HCT116 (cell line): ENCODE results near the gene MUC6. TPM values are rescaled to one million over a fixed set of nuclear protein-coding genes. Genes with fewer than 3 reads are reported as not detected.

Experiments used
- ATAC-seq: fragments of 200-7000 bp; cut with Tn5 transposase; 2 replicates; pipeline ENCODE4 v1.9.1; 2020; ENCODE audit warnings: mild to moderate bottlenecking, moderate library complexity
- BruUV-seq: library from RNA; stranded (reverse); fragments of 400-500 nt; replicated peaks from 2 replicates; lab custom pipeline; 2021; lab: Mats Ljungman, UMichigan
- CTCF ChIA-PET: fragments of 300-600 bp; sonication (Branson Sonifier 250); formaldehyde crosslinking; loops from one replicate; lab custom pipeline; 2021; ENCODE audit warnings: antibody characterized with exemption; lab: Charles Lee
- POLR2A ChIA-PET: fragments of 300-600, 350-600 bp; sonication (Branson Sonifier 250); formaldehyde crosslinking; loops from one replicate; lab custom pipeline; 2021; ENCODE audit warnings: antibody characterized with exemption; lab: Charles Lee
- RAD21 ChIA-PET, 2 experiments: fragments of 300-600 bp; sonication (Branson Sonifier 250); formaldehyde crosslinking; loops; one replicate each; lab custom pipeline; 2023; ENCODE audit warnings: low total read pairs in 2 of 2; ENCODE audit not compliant: uncharacterized antibody in 2 of 2, unreplicated experiment in 2 of 2, low non-redundant PET in 1 of 2; lab: Charles Lee
- DNase-seq: peaks from one replicate; pipeline ENCODE4 v3.0.0-alpha.2; 2010; ENCODE audit warnings: low read depth, low spot score
- H2AFZ ChIP-seq: fragments of 200-600 bp; shearing (Covaris generic), sonication (generic); 2 replicates; pipeline ENCODE4 v1.6.1; 2017; ENCODE audit warnings: low read depth, mixed run types, mixed read lengths, antibody characterized with exemption, low read length; ENCODE audit not compliant: poor library complexity, severe bottlenecking
- H3K27ac ChIP-seq: 2 replicates; pipeline ENCODE4 v1.5.1; 2012; ENCODE audit warnings: low read depth, low read length
- H3K27me3 ChIP-seq: fragments of 200-600 bp; sonication (generic); 2 replicates; pipeline ENCODE4 v1.6.1; 2016; ENCODE audit warnings: mixed run types, low read length, mixed read lengths; ENCODE audit not compliant: insufficient read depth
- H3K36me3 ChIP-seq, 2 experiments: fragments of 200-500 bp in 1 of 2; fragments of 200-600 bp in 1 of 2; sonication (Bioruptor generic) in 1 of 2; sonication (generic) in 1 of 2; 2 replicates each; pipeline versions ENCODE4 v1.5.1 to v1.6.1; 2014 to 2016; ENCODE audit warnings: low read length in 2 of 2, inconsistent platforms in 1 of 2, mixed read lengths in 1 of 2, mixed run types in 1 of 2; ENCODE audit not compliant: insufficient read depth in 2 of 2, control insufficient read depth in 1 of 2
- H3K4me1 ChIP-seq, 2 experiments: fragments of 200-600 bp in 1 of 2; sonication (generic) in 1 of 2; 2 replicates each; pipeline versions ENCODE4 v1.5.1 to v1.6.1; 2012 to 2017; ENCODE audit warnings: low read length in 2 of 2, inconsistent platforms in 1 of 2, mild to moderate bottlenecking in 1 of 2, mixed read lengths in 1 of 2, mixed run types in 1 of 2, moderate library complexity in 1 of 2; ENCODE audit not compliant: insufficient read depth in 2 of 2, control insufficient read depth in 1 of 2
- H3K4me2 ChIP-seq: fragments of 200-600 bp; sonication (generic); 2 replicates; pipeline ENCODE4 v1.6.1; 2017; ENCODE audit warnings: mixed run types, low read length, mixed read lengths
- H3K4me3 ChIP-seq, 2 experiments: fragments of 200-600 bp in 1 of 2; sonication (generic) in 1 of 2; replicated peaks in 1 of 2; 2 replicates each; pipeline ENCODE4 v1.5.1; 2011 to 2016; ENCODE audit warnings: low read length in 2 of 2, control low read depth in 1 of 2, low read depth in 1 of 2, mild to moderate bottlenecking in 1 of 2, mixed read lengths in 1 of 2, mixed run types in 1 of 2
- H3K79me2 ChIP-seq: fragments of 200-600 bp; sonication (generic); 2 replicates; pipeline ENCODE4 v1.6.1; 2017; ENCODE audit warnings: mild to moderate bottlenecking, mixed run types, low read length, moderate library complexity, mixed read lengths; ENCODE audit not compliant: insufficient read depth
- H3K9ac ChIP-seq: fragments of 200-600 bp; sonication (generic); 2 replicates; pipeline ENCODE4 v1.6.1; 2016; ENCODE audit warnings: low read length, mixed read lengths
- H3K9me2 ChIP-seq: fragments of 200-600 bp; sonication (generic), shearing (Covaris generic); 2 replicates; pipeline ENCODE4 v1.6.1; 2017; ENCODE audit warnings: mixed run types, mild to moderate bottlenecking, moderate library complexity; ENCODE audit not compliant: insufficient read depth
- H3K9me3 ChIP-seq, 2 experiments: fragments of 200-500 bp in 1 of 2; fragments of 200-600 bp in 1 of 2; sonication (Bioruptor generic) in 1 of 2; sonication (generic) in 1 of 2; 2 replicates each; pipeline ENCODE4 v1.6.1; 2014 to 2017; ENCODE audit warnings: low read length in 2 of 2, mixed read lengths in 2 of 2, inconsistent platforms in 1 of 2, low read depth in 1 of 2, mild to moderate bottlenecking in 1 of 2, mixed run types in 1 of 2, moderate library complexity in 1 of 2; ENCODE audit not compliant: control insufficient read depth in 1 of 2, insufficient read depth in 1 of 2
- H4K20me1 ChIP-seq: fragments of 200-600 bp; sonication (generic), shearing (Covaris generic); 2 replicates; pipeline ENCODE4 v1.6.1; 2017; ENCODE audit warnings: mixed run types, mild to moderate bottlenecking, moderate library complexity; ENCODE audit not compliant: insufficient read depth
- CBX3 ChIP-seq: IDR thresholded peaks from 2 replicates; pipeline ENCODE4 v1.6.1; 2012; ENCODE audit warnings: low read depth
- CEBPB ChIP-seq: IDR thresholded peaks from 2 replicates; pipeline ENCODE4 v1.6.1; 2012; ENCODE audit warnings: low read depth
- EGR1 ChIP-seq: IDR thresholded peaks from 2 replicates; pipeline ENCODE4 v1.6.1; 2012; ENCODE audit warnings: low read depth
- ELF1 ChIP-seq: IDR thresholded peaks from 2 replicates; pipeline ENCODE4 v1.6.1; 2012; ENCODE audit warnings: low read depth, borderline replicate concordance
- EZH2 ChIP-seq: fragments of 200-600 bp; sonication (generic); IDR thresholded peaks from 2 replicates; pipeline ENCODE4 v1.6.1; 2017; ENCODE audit warnings: antibody characterized with exemption, mixed run types
- EZH2phosphoT487 ChIP-seq: fragments of 200-600 bp; IDR thresholded peaks from 2 replicates; pipeline ENCODE4 v1.6.1; 2018; ENCODE audit warnings: antibody characterized with exemption, borderline replicate concordance
- FOSL1 ChIP-seq: IDR thresholded peaks from 2 replicates; pipeline ENCODE4 v1.6.1; 2012; ENCODE audit warnings: low read depth
- POLR2A ChIP-seq: IDR thresholded peaks from 2 replicates; pipeline ENCODE4 v1.7.0; 2011; ENCODE audit warnings: borderline replicate concordance; ENCODE audit not compliant: insufficient read depth, insufficient read length; ENCODE audit errors: extremely low read depth
- POLR2AphosphoS5 ChIP-seq: IDR thresholded peaks from 2 replicates; pipeline ENCODE4 v1.6.1; 2011; ENCODE audit warnings: mild to moderate bottlenecking, low read depth, low read length, moderate library complexity
- RAD21 ChIP-seq: IDR thresholded peaks from 2 replicates; pipeline ENCODE4 v1.6.1; 2012; ENCODE audit warnings: low read depth, mild to moderate bottlenecking
- SP1 ChIP-seq: IDR thresholded peaks from 2 replicates; pipeline ENCODE4 v1.6.1; 2012; ENCODE audit warnings: low read depth
- SRF ChIP-seq: IDR thresholded peaks from 2 replicates; pipeline ENCODE4 v1.6.1; 2012; ENCODE audit warnings: low read depth
- TCF7L2 ChIP-seq: IDR thresholded peaks from 2 replicates; pipeline ENCODE4 v1.7.0; 2011; ENCODE audit warnings: borderline replicate concordance, inconsistent platforms; ENCODE audit not compliant: insufficient read depth, insufficient read length; ENCODE audit errors: extremely low read depth
- YY1 ChIP-seq: IDR thresholded peaks from 2 replicates; pipeline ENCODE4 v1.6.1; 2011; ENCODE audit warnings: low read length, low read depth, moderate library complexity, mild to moderate bottlenecking; ENCODE audit not compliant: insufficient replicate concordance; ENCODE audit errors: extremely low read depth
- ZNF274 ChIP-seq: fragments of 200-500 bp; sonication (Bioruptor generic); IDR thresholded peaks from 2 replicates; pipeline ENCODE4 v1.6.1; 2014; ENCODE audit warnings: mild to moderate bottlenecking, low read depth, low read length, inconsistent platforms
- intact Hi-C: fragments of 100-400 bp; cut with micrococcal nuclease; formaldehyde crosslinking; loops from 2 replicates; pipeline ENCODE4 v1.10.0; 2022
- total RNA-seq: library from RNA; stranded (reverse); gene quantifications from one replicate; pipeline ENCODE4 v1.2.1, GENCODE V29; 2021; ENCODE audit not compliant: unreplicated experiment
- TF ChIP-seq, protein P1 (sequence below): IDR thresholded peaks from 2 replicates; pipeline ENCODE4 v1.6.1; 2011; ENCODE audit warnings: mild to moderate bottlenecking, low read length, moderate library complexity; ENCODE audit not compliant: insufficient replicate concordance; ENCODE audit errors: extremely low read depth
- TF ChIP-seq, protein P2 (sequence below): IDR thresholded peaks from 2 replicates; pipeline ENCODE4 v1.6.1; 2012
- TF ChIP-seq, protein P3 (sequence below): IDR thresholded peaks from 2 replicates; pipeline ENCODE4 v1.6.1; 2012; ENCODE audit warnings: low read depth
- TF ChIP-seq, protein P4 (sequence below): IDR thresholded peaks from 2 replicates; pipeline ENCODE4 v1.6.1; 2012

Gene MUC6
- total RNA-seq, 1 experiment from 2014 or later = 0.02 TPM

DNA sequence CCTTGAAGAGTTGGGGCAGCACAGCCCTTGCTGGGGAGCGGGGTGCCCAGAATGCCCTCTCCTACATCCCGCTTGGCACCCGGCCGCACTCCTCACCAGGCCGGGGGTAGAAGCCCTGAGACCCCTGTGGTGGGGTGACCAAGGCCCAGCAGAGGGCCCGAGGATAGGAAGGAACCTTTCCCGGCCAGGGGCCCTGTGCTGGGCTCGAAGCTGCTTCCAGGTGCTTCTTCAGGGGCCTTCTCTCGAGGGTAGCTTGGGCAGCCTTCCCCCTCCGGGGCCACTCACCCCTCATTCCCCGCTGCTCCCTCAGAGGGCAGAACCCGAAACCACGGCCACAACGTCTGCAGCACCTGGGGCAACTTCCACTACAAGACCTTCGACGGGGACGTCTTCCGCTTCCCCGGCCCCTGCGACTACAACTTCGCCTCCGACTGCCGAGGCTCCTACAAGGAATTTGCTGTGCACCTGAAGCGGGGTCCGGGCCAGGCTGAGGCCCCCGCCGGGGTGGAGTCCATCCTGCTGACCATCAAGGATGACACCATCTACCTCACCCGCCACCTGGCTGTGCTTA, 38.9 kb upstream of the MUC6 start:
- no peak overlapping the region for H3K9ac ChIP-seq
- ChIA-PET RAD21 (no interaction called here), CTCF (no interaction called here), POLR2A (no interaction called here)
- no peaks in the 10 kb centered on the region for H3K27me3 ChIP-seq
- ATAC-seq (no peak), DNase-seq (no peak)
- H3K4me3 ChIP-seq = no peak overlapping the region
- no TSS peak for BruUV-seq
- no peak overlapping the region for H3K4me2 ChIP-seq
- H3K36me3 ChIP-seq = no peaks in the 10 kb centered on the region
- intact Hi-C loops = no loop called here
- no peak overlapping the region for H3K27ac ChIP-seq
- peaks cover 19 to 33% of the 10 kb centered on the region in 2 experiments for H3K4me1 ChIP-seq
- no peaks in the 10 kb centered on the region for H3K9me3 ChIP-seq
- H4K20me1 ChIP-seq = no peaks in the 10 kb centered on the region
- H2AFZ ChIP-seq = no peak overlapping the region
- TF ChIP-seq POLR2A = no peak
- TF ChIP-seq CEBPB = no peak
- TF ChIP-seq EZH2 = no peak
- TF ChIP-seq ELF1 = no peak
- no peak for TF ChIP-seq RAD21
- TF ChIP-seq, protein P1, sequence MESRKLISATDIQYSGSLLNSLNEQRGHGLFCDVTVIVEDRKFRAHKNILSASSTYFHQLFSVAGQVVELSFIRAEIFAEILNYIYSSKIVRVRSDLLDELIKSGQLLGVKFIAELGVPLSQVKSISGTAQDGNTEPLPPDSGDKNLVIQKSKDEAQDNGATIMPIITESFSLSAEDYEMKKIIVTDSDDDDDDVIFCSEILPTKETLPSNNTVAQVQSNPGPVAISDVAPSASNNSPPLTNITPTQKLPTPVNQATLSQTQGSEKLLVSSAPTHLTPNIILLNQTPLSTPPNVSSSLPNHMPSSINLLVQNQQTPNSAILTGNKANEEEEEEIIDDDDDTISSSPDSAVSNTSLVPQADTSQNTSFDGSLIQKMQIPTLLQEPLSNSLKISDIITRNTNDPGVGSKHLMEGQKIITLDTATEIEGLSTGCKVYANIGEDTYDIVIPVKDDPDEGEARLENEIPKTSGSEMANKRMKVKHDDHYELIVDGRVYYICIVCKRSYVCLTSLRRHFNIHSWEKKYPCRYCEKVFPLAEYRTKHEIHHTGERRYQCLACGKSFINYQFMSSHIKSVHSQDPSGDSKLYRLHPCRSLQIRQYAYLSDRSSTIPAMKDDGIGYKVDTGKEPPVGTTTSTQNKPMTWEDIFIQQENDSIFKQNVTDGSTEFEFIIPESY = no peak
- TF ChIP-seq, protein P2, sequence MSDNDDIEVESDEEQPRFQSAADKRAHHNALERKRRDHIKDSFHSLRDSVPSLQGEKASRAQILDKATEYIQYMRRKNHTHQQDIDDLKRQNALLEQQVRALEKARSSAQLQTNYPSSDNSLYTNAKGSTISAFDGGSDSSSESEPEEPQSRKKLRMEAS = no peak
- TF ChIP-seq, protein P3, sequence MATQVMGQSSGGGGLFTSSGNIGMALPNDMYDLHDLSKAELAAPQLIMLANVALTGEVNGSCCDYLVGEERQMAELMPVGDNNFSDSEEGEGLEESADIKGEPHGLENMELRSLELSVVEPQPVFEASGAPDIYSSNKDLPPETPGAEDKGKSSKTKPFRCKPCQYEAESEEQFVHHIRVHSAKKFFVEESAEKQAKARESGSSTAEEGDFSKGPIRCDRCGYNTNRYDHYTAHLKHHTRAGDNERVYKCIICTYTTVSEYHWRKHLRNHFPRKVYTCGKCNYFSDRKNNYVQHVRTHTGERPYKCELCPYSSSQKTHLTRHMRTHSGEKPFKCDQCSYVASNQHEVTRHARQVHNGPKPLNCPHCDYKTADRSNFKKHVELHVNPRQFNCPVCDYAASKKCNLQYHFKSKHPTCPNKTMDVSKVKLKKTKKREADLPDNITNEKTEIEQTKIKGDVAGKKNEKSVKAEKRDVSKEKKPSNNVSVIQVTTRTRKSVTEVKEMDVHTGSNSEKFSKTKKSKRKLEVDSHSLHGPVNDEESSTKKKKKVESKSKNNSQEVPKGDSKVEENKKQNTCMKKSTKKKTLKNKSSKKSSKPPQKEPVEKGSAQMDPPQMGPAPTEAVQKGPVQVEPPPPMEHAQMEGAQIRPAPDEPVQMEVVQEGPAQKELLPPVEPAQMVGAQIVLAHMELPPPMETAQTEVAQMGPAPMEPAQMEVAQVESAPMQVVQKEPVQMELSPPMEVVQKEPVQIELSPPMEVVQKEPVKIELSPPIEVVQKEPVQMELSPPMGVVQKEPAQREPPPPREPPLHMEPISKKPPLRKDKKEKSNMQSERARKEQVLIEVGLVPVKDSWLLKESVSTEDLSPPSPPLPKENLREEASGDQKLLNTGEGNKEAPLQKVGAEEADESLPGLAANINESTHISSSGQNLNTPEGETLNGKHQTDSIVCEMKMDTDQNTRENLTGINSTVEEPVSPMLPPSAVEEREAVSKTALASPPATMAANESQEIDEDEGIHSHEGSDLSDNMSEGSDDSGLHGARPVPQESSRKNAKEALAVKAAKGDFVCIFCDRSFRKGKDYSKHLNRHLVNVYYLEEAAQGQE = no peak
- TF ChIP-seq EGR1 = no peak
- TF ChIP-seq ZNF274 = no peak
- TF ChIP-seq POLR2AphosphoS5 = no peak
- TF ChIP-seq SRF = no peak
- TF ChIP-seq CBX3 = no peak
- TF ChIP-seq SP1 = no peak
- TF ChIP-seq YY1 = no peak
- TF ChIP-seq FOSL1 = no peak
- TF ChIP-seq, protein P4, sequence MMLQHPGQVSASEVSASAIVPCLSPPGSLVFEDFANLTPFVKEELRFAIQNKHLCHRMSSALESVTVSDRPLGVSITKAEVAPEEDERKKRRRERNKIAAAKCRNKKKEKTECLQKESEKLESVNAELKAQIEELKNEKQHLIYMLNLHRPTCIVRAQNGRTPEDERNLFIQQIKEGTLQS = no peak
- TF ChIP-seq TCF7L2 = no peak
- no peak for TF ChIP-seq EZH2phosphoT487
- no peaks in the 10 kb centered on the region for H3K79me2 ChIP-seq
- H3K9me2 ChIP-seq = no peaks in the 10 kb centered on the region
